Measurements from ENCODE around the gene MTMR12. TPM values are rescaled to one million over a fixed set of nuclear protein-coding genes. Genes with fewer than 3 reads are reported as not detected.

MTMR12 gene
- 19.0 to 20.4 TPM (median 19.8 TPM) in 3 replicates for total RNA-seq
- long read RNA-seq, full-length matches to known transcripts, result 25 of 37 reads
- long read RNA-seq, partial matches to known transcripts, result 0 of 37 reads
- long read RNA-seq, other reads (novel, unspliced or antisense), result 12 of 37 reads

- no peaks in the 10 kb centered on the region for H3K9me3 Mint-ChIP-seq (ENCODE audit: low read depth)
- TF ChIP-seq CTCF (IDR thresholded peaks at IDR 0.05), result peak; percentile 20
- H3K27ac Mint-ChIP-seq (ENCODE audit: unreplicated experiment), result peak within 1 kb of the TSS; percentile 95
- no peaks in the 10 kb centered on the region for H3K27me3 Mint-ChIP-seq (ENCODE audit: low read depth)
- H3K4me1 Mint-ChIP-seq (ENCODE audit: low read depth), result peaks cover 32% of the 10 kb centered on the region
- peak within 1 kb of the TSS; percentile 83 for H3K4me3 Mint-ChIP-seq (ENCODE audit: unreplicated experiment)
- peak; percentile 100 for DNase-seq (ENCODE audit: low spot score)
- no peaks in the 10 kb centered on the region for H3K36me3 Mint-ChIP-seq (ENCODE audit: low read depth)
Measured at GRCh38 chr5:32312595-32313332, at the start of gene MTMR12. MTMR12 (minus strand) TSS chr5:32312939; CDS start chr5:32312838, 101 bp downstream.

- Mint-ChIP-seq H3K9me3 (ENCODE audit: low read depth) (no peaks in the 10 kb centered on the region), H3K27me3 (ENCODE audit: low read depth) (no peaks in the 10 kb centered on the region), H3K27ac (ENCODE audit: unreplicated experiment) (no peak overlapping the region), H3K36me3 (ENCODE audit: low read depth) (peaks cover 11% of the 10 kb centered on the region), H3K4me3 (ENCODE audit: unreplicated experiment) (no peak overlapping the region), H3K4me1 (ENCODE audit: low read depth) (no peaks in the 10 kb centered on the region)
- no peak for DNase-seq (ENCODE audit: low spot score)
- TF ChIP-seq CTCF (IDR thresholded peaks at IDR 0.05), result no peak
Measured at GRCh38 chr5:32362527-32362926, 49.8 kb upstream of the MTMR12 start.

- TF ChIP-seq CTCF (IDR thresholded peaks at IDR 0.05), result no peak
- no peak for DNase-seq (ENCODE audit: low spot score)
- no peak overlapping the region for H3K27ac Mint-ChIP-seq (ENCODE audit: unreplicated experiment)
- H3K4me3 Mint-ChIP-seq (ENCODE audit: unreplicated experiment), result no peak overlapping the region
- no peaks in the 10 kb centered on the region for H3K9me3 Mint-ChIP-seq (ENCODE audit: low read depth)
- no peaks in the 10 kb centered on the region for H3K4me1 Mint-ChIP-seq (ENCODE audit: low read depth)
- peaks cover 12% of the 10 kb centered on the region for H3K36me3 Mint-ChIP-seq (ENCODE audit: low read depth)
- no peaks in the 10 kb centered on the region for H3K27me3 Mint-ChIP-seq (ENCODE audit: low read depth)
Measured at GRCh38 chr5:32360906-32361305, 48.2 kb upstream of the MTMR12 start.

- H3K27me3 Mint-ChIP-seq (ENCODE audit: low read depth), result no peaks in the 10 kb centered on the region
- DNase-seq (ENCODE audit: low spot score), result no peak
- TF ChIP-seq CTCF (IDR thresholded peaks at IDR 0.05), result no peak
- no peaks in the 10 kb centered on the region for H3K9me3 Mint-ChIP-seq (ENCODE audit: low read depth)
- no peak overlapping the region for H3K4me3 Mint-ChIP-seq (ENCODE audit: unreplicated experiment)
- H3K36me3 Mint-ChIP-seq (ENCODE audit: low read depth), result peaks cover 19% of the 10 kb centered on the region
- peaks cover 8% of the 10 kb centered on the region for H3K4me1 Mint-ChIP-seq (ENCODE audit: low read depth)
- no peak overlapping the region for H3K27ac Mint-ChIP-seq (ENCODE audit: unreplicated experiment)
Measured at GRCh38 chr5:32358611-32359010, 45.9 kb upstream of the MTMR12 start.

GRCh38 chr5:32357658-32358057 lies 44.9 kb upstream of the MTMR12 start:
- H3K27ac Mint-ChIP-seq (ENCODE audit: unreplicated experiment), result no peak overlapping the region
- H3K36me3 Mint-ChIP-seq (ENCODE audit: low read depth), result peaks cover 16% of the 10 kb centered on the region
- H3K27me3 Mint-ChIP-seq (ENCODE audit: low read depth), result no peaks in the 10 kb centered on the region
- TF ChIP-seq CTCF (IDR thresholded peaks at IDR 0.05), result no peak
- no peak overlapping the region for H3K4me3 Mint-ChIP-seq (ENCODE audit: unreplicated experiment)
- H3K9me3 Mint-ChIP-seq (ENCODE audit: low read depth), result no peaks in the 10 kb centered on the region
- peaks cover 8% of the 10 kb centered on the region for H3K4me1 Mint-ChIP-seq (ENCODE audit: low read depth)
- no peak for DNase-seq (ENCODE audit: low spot score)
